Stimulated activated CD4-positive, alpha-beta T cell treated with anti-CD3 and anti-CD28 coated beads, Interleukin-15, amount 100 ng/mL, for 48 hours (primary cell): ENCODE data around the gene PACRG.

ENCODE experiments used
- DNase-seq, 2 donors: peaks; one replicate each; pipeline ENCODE4 v3.0.0-alpha.2; 2020; ENCODE audit warnings: low read depth in 2 of 2

PACRG gene

GRCh38 chr6:163176097-163176496 is 448.3 kb downstream of the PACRG start:
- no peak for DNase-seq

- no peak for DNase-seq
Observed at GRCh38 chr6:163177007-163177406, 449.2 kb downstream of the PACRG start.

GRCh38 chr6:163177892-163178420 is 450.2 kb downstream of the PACRG start:
- DNase-seq: no peak

GRCh38 chr6:163179061-163179460 is 451.3 kb downstream of the PACRG start:
- DNase-seq: no peak

- no peak for DNase-seq
Observed at GRCh38 chr6:163179721-163180120, 451.9 kb downstream of the PACRG start.

- DNase-seq: no peak
Observed at GRCh38 chr6:163180874-163181541, 453.2 kb downstream of the PACRG start.

GRCh38 chr6:163181666-163182180 is 453.9 kb downstream of the PACRG start:
- DNase-seq: no peak

- DNase-seq: no peak
Observed at GRCh38 chr6:163182696-163183095, 454.9 kb downstream of the PACRG start.

- DNase-seq: no peak
Observed at GRCh38 chr6:163183806-163184205, 456.0 kb downstream of the PACRG start.

GRCh38 chr6:163185744-163186143 is 458.0 kb downstream of the PACRG start:
- no peak for DNase-seq

- DNase-seq: no peak
Observed at GRCh38 chr6:163186527-163186926, 458.8 kb downstream of the PACRG start.

GRCh38 chr6:163187201-163187600 is 459.4 kb downstream of the PACRG start:
- DNase-seq: no peak

- DNase-seq: no peak
Observed at GRCh38 chr6:163187606-163188005, 459.8 kb downstream of the PACRG start.

- no peak for DNase-seq
Observed at GRCh38 chr6:163188746-163189145, 461.0 kb downstream of the PACRG start.

GRCh38 chr6:163189609-163190008 is 461.8 kb downstream of the PACRG start:
- DNase-seq: no peak

- no peak for DNase-seq
Observed at GRCh38 chr6:163190786-163191185, 463.0 kb downstream of the PACRG start.

GRCh38 chr6:163191704-163192537 is 464.1 kb downstream of the PACRG start:
- no peak for DNase-seq

- DNase-seq: no peak
Observed at GRCh38 chr6:163192591-163192990, 464.8 kb downstream of the PACRG start.

- DNase-seq: no peak
Observed at GRCh38 chr6:163193326-163193725, 465.6 kb downstream of the PACRG start.

GRCh38 chr6:163195721-163196691 is 468.2 kb downstream of the PACRG start:
- DNase-seq: no peak

- DNase-seq: no peak
Observed at GRCh38 chr6:163197839-163198238, 470.1 kb downstream of the PACRG start.

- DNase-seq: no peak
Observed at GRCh38 chr6:163198396-163198795, 470.6 kb downstream of the PACRG start.
